Liver (tissue), 3 donors: ENCODE data around the gene LMAN2.

Source experiments
- CTCF ChIP-seq: fragments of 150-350 bp; IDR thresholded peaks from 2 replicates; pipeline ENCODE4 v1.5.1; 2017; ENCODE audit warnings: improper control_type of control experiment, low read depth, low read length; ENCODE audit not compliant: missing input control
- FOXA1 ChIP-seq: IDR thresholded peaks from 2 replicates; pipeline ENCODE4 v1.6.1; 2016; ENCODE audit warnings: antibody characterized with exemption
- REST ChIP-seq: IDR thresholded peaks from 2 replicates; pipeline ENCODE4 v1.6.1; 2016; ENCODE audit warnings: antibody characterized with exemption, mild to moderate bottlenecking
- TAF1 ChIP-seq: conservative IDR thresholded peaks from 2 replicates; pipeline ENCODE4 v1.6.1; 2016; ENCODE audit warnings: antibody characterized with exemption, mild to moderate bottlenecking
- YY1 ChIP-seq: IDR thresholded peaks from 2 replicates; pipeline ENCODE4 v1.6.1; 2016; ENCODE audit warnings: antibody characterized with exemption, mild to moderate bottlenecking
- TF ChIP-seq, protein P1 (sequence below): IDR thresholded peaks from 2 replicates; pipeline ENCODE4 v1.6.1; 2016; ENCODE audit warnings: antibody characterized with exemption
- TF ChIP-seq, protein P2 (sequence below): IDR thresholded peaks from 2 replicates; pipeline ENCODE4 v1.6.1; 2016; ENCODE audit warnings: antibody characterized with exemption
- donor health status: healthy.
- donor health status: healthy.

DNA sequence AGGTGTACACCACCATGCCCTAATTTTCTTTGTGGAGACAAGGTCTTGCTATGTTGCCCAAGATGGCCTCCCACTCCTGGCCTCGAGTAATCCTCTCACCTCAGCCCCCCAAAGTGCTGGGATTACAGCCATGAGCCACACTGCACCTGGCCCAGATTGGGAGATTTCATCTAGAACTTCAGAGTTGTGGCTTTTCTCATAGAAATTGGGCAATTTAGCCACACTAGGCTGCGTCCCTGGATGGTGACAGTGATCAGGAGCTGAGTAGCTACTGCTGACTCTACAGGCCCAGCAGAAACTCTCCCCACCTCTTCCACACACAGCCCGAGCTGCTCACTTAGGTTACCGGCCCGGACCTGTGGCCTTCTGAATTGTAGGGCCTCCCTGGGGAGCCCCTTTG lies 41.3 kb upstream of the LMAN2 start:
- no peak for TF ChIP-seq CTCF
- TF ChIP-seq, protein P1, sequence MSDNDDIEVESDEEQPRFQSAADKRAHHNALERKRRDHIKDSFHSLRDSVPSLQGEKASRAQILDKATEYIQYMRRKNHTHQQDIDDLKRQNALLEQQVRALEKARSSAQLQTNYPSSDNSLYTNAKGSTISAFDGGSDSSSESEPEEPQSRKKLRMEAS, result no peak
- TF ChIP-seq TAF1, result no peak
- no peak for TF ChIP-seq REST
- no peak for TF ChIP-seq FOXA1
- no peak for TF ChIP-seq YY1
- TF ChIP-seq, protein P2, sequence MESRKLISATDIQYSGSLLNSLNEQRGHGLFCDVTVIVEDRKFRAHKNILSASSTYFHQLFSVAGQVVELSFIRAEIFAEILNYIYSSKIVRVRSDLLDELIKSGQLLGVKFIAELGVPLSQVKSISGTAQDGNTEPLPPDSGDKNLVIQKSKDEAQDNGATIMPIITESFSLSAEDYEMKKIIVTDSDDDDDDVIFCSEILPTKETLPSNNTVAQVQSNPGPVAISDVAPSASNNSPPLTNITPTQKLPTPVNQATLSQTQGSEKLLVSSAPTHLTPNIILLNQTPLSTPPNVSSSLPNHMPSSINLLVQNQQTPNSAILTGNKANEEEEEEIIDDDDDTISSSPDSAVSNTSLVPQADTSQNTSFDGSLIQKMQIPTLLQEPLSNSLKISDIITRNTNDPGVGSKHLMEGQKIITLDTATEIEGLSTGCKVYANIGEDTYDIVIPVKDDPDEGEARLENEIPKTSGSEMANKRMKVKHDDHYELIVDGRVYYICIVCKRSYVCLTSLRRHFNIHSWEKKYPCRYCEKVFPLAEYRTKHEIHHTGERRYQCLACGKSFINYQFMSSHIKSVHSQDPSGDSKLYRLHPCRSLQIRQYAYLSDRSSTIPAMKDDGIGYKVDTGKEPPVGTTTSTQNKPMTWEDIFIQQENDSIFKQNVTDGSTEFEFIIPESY, result no peak
